HTR-8/SVneo (cell line): ENCODE data around the gene SYNCRIP.
"Not testable (repeated sequence)": the region's sequence is repeated elsewhere in the genome, so short reads cannot be mapped to it uniquely, and the experiment has no call there.

Source experiments
- DNase-seq: peaks from one replicate; pipeline ENCODE4 v3.0.0; 2011; ENCODE audit warnings: low spot score, mixed read lengths; ENCODE audit not compliant: insufficient read length
- FAIRE-seq: peaks from 2 replicates; lab custom pipeline; 2011; peaks lifted over from hg19 to GRCh38; lab: Jason Lieb, UNC

Gene SYNCRIP

DNA sequence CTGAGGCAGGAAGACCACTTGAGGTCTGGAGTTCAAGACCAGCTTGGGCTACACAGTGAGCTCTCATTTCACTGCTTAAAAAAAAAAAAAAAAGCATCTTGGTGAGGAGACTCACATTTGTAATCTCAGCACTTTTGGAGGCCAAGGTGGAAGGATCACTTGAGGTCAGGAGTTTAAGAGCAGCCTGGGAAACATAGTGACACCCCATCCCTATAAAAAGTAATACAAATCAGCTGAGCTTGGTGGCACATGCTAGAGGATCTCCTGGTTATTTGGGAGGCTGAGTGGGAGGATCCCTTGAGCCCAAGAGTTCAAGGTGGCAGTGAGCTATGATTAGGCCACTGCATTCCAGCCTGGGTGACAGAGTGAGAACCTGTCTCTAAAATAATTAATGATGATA, 29.4 kb upstream of the SYNCRIP start:
- DNase-seq (no peak), FAIRE-seq (no peak)

DNA sequence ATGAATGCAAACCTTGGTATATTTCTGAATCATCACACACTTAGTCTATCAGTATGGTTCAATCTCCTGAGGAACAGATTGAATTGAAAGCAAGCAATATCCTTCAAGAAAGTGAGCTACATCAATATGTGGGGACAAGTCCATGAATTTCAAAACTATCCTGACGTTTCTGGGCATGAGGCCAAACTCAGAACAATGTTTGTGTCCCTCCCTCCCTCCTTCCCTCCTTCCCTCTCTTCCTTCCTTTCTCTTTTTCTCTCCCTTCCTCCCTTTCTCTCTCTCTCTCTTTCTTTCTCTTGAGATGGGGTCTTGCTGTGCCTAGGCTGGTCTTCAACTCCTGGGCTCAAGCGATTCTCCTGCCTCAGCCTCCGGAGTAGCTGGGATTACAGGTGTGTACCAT, 27.9 kb upstream of the SYNCRIP start:
- no peak for FAIRE-seq
- DNase-seq, result no peak

- FAIRE-seq, result no peak
- DNase-seq, result no peak
These were observed 27.1 kb upstream of the SYNCRIP start for GRCh38 chr6:85669735-85670194.

DNA sequence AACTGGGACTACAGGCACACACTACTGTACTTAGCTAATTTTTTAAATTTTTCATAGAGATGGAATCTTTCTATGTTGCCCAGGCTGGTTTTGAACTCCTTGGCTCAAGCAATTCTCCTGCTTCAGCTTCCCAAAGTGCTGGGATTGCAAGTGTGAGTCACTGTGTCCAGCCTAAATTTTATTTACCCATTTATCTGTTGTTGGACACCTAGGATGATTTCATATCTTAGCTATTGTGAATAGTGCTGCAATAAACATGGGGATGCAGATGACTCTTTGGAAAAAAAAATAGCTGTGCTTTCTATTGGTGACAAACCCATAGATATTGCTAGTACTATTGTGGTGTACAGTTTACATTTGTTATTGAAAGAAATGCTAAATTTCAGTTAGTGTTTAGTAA, 19.6 kb upstream of the SYNCRIP start:
- FAIRE-seq (no peak), DNase-seq (no peak)

DNA sequence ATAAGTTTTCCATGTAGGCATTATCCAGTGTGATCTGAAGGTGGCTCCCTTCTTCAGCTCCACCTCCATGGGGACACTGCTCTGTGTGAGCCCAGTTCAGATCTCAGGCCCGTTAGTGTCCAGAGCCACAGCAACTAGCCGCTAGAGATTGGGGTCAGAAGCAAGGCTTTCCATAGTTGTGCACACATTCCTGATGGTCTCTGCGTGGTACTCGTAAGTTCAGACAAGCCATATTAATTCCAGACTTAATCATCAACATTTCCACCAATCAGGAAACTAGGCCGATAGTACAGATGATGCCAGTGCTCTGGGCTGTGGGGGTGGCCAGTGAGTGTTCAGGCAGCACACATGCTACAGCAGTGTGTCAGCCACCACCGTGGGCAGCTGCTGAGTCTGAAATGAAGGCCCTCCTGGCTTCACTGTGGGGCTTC, 17.5 kb upstream of the SYNCRIP start:
- FAIRE-seq (peak; percentile 97), DNase-seq (peak; percentile 70)

DNA sequence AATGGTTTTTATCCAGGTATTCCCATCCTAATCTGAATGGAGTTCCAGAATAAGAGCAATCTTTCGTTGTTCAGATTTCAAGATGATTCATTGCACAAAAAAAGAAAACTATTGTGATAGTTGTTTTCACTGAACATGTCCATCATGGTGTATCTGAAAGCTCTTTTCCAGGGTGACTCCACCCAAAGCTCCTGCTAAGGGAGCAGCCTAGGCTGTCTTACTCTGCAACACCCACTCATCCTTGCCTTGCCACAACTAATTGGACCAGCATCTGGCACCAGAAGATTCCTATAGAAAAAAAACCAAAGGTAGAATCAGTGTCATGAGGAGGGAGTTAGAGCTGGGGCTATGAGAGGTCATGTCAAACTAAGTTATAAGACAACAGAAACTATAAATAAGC, 7.9 kb upstream of the SYNCRIP start:
- DNase-seq (no peak), FAIRE-seq (no peak)

DNA sequence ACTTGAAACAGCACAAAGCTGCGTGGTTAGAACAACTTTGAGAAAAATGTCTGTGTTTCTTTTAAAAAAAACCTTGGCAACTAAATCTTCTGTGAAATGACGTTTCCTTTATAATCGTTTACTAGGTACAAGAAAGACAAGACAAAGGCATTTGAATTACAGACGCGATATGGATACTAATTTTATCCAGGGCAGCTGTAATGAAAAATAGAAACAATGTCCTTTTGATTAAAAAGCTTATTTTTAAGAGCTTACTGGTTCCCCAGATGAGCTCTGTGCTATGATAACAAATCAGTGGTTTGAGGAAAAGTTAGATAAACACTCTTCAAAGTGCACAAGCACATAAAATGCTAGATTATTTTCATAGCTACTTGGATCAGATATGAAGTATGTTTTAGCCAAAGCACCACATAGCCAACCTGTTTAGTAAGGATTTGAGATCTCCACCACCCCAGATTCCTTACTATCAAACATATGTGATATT, 1.6 kb upstream of the SYNCRIP start:
- no peak for DNase-seq
- FAIRE-seq, result no peak

DNA sequence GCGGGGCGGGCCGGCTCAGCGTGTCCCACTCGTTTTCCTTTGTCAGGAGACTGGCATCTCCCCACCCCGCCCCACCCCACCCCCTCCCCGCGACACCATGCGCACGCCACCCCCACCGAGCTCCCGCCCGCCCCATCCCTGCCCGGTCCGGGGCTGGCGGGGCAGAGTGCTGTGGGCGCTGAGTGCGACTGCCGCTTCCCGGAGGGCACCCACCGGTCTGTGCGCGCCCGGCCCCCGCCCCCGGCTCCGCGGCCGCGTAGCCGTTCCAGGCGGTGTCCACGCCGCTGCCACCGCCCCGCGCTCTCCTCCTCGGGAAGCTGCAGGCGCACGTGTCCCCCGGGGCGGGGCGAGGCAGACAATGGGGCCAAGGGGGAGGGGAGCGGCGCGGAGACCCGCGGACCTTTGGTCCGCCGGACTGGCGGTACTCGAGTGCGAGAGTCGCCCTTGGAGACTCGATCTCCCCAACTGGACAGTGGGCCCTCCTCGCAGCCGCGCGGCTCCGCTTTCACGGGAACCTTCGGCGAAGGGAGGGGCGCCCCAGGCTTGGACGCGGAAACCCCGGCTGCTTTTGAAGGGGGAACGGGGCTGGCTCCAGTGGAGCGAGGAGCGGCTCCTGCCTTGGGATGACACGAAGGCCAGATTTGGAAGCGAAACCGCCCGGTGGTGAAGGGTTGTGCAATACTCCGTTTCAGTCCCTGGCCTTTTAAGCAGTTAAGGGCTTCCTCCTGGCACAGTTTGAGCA, 1.0 kb upstream of the SYNCRIP start:
- FAIRE-seq (peak; percentile 48), DNase-seq (peak; percentile 84)

DNA sequence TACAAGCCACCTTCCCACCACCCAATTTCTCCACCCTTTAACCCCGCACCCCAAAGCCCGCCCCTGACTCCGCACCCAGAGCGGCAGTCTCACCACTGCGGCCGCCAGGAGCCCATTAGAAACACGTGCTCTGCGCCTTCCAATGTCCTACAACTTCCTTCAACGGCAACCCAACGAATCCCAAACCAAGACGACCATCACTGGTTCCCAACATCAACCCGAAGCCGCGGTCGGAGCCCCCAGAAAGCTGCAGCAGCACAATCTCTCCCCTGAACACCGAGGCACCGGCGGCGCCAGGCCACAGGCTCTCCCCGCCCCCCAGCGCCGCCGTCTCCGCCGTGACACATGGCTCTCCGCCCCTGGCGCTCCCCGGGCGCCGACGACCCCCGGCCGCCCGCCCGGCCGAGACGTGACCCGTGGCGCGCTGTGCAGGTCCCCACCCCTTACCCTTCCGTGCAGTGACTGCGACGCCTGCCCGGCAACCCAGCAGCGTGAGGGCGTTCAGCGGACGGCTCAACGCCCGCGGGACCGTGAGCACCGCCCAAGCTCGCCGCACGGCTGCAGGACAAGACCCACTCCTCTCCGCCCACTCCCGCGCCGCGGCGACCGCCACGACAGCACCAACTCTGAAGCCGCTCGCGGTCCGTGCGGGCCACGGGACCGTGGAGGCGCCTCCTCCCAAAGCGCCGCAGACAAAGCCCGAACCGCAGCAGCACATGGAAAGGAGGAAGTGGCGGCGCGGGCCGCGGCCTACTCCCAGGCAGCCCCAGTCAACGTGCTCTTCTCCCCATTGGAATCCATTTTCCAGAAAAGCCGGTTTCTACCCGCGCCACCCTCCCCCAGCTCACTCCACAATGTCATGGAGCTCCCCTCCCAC, 551 bp downstream of the SYNCRIP start:
- DNase-seq (no peak), FAIRE-seq (no peak)

GRCh38 chr6:85641522-85641896, 1.2 kb downstream of the SYNCRIP start:
- DNase-seq (no peak), FAIRE-seq (no peak)

GRCh38 chr6:85640821-85641220, 1.9 kb downstream of the SYNCRIP start:
- FAIRE-seq (no peak), DNase-seq (no peak)

DNA sequence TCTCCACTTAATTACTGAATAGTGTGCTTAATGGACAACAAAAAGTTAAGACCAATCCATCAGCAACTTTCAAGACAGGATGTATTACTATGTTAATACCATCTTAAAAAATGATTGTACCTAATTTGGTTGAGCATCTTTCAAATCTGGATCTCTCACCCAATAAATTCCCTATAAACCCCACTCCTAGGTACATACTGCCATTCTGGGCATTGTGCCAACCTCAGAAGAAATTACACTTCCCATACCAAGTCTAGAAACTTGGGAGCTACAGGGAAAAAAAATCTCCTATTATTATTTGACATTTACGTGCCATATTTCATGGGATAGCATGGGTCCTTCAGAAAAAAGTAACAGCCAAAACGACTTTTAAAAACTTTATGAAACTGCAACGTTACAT, 5.1 kb downstream of the SYNCRIP start:
- no peak for DNase-seq
- FAIRE-seq, result no peak

GRCh38 chr6:85632164-85632942, 10.3 kb downstream of the SYNCRIP start:
- FAIRE-seq (no peak), DNase-seq (no peak)

- not testable (repeated sequence) for FAIRE-seq, DNase-seq
These were observed 11.6 kb downstream of the SYNCRIP start for GRCh38 chr6:85631117-85631516.

DNA sequence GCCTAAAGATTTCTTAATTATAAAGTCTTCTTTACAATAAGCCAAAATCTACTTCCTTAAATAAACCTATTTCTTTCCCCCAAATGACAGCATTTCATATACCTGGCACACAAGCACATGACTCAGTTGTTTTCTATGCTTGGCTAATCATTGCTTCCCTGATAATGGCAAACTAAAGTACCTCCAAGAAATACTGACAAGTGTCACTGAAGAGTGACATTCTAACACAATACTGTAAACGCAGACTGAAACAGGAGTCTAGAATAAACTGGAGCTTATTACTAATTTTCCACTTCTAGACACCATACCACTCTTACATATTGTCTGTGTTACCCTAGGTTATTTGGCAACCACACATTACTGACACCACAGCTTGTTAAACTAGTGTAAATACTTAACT, 14.3 kb downstream of the SYNCRIP start:
- DNase-seq (no peak), FAIRE-seq (no peak)

DNA sequence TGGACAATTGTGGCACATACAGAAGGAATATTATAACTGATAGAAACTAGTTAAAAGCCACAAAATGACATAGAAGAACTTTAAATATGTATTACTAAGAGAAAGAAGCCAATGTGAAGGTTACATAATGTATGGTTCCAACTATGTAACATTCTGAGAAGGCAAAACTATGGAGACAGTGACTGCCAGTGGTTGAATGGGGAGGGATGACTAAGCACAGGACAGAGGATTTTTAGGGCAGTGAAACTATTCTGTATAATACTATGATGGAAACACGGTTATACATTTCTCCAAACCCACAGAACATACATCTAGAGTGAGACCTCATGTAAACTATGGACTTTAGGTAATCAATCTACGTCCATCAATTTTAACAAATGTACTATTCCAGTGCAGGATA, 22.4 kb downstream of the SYNCRIP start:
- DNase-seq, result no peak
- FAIRE-seq, result no peak

DNA sequence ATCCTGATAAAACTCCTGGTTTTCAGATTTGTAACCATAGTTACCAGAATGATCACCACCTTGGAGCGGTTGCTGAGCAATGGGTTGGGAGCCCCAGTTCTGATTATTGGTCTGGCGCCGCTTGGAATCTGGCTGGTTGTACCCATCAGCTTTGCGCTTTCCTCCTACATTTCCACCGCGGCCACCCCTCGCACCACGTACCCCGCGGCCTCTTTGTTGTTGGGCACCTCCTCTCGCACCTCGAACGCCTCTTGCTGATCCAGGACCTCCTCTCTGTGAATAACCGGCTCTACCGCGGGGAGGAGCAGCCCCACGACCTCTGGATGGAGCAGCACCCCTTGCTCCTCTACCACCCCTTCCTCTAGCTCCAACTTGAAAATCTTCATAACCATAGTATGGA, 27.9 kb downstream of the SYNCRIP start:
- DNase-seq (no peak), FAIRE-seq (peak; percentile 69)

GRCh38 chr6:85612690-85613474, 29.8 kb downstream of the SYNCRIP start:
- no peak for DNase-seq
- no peak for FAIRE-seq

GRCh38 chr6:85610182-85610895, 32.3 kb downstream of the SYNCRIP start:
- no peak for DNase-seq
- no peak for FAIRE-seq
